Epidermal melanocyte (primary cell): ENCODE data around the gene FAM120AOS.

Source experiments
- DNase-seq: peaks from one replicate; pipeline ENCODE4 v3.0.0; 2011; ENCODE audit warnings: low spot score; ENCODE audit not compliant: insufficient read length

The FAM120AOS gene

GRCh38 chr9:93467462-93467861 lies 14.1 kb upstream of the FAM120AOS start:
- DNase-seq: no peak

DNA sequence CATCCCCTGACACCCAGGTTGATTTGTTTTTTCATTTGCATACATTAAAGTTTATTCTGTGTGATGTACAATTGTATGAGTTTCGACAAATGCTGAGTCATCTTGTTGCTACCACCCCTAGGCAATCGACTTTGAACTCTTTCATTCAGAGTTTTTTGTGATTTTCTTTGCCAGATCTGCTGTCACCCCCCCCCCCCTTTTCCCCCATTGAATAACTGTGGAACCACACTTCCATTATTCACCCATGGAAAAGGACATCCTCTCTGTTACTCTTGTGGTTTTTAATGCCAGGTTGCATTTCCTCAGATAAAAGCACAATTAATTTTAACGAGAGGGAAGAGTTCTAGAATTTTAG lies 13.7 kb upstream of the FAM120AOS start:
- no peak for DNase-seq

- DNase-seq: no peak
Measured at GRCh38 chr9:93466416-93467061, 13.2 kb upstream of the FAM120AOS start.

GRCh38 chr9:93465855-93466254 lies 12.5 kb upstream of the FAM120AOS start:
- no peak for DNase-seq

GRCh38 chr9:93464876-93465275 lies 11.5 kb upstream of the FAM120AOS start:
- DNase-seq: no peak

GRCh38 chr9:93464395-93464794 lies 11.0 kb upstream of the FAM120AOS start:
- no peak for DNase-seq

DNA sequence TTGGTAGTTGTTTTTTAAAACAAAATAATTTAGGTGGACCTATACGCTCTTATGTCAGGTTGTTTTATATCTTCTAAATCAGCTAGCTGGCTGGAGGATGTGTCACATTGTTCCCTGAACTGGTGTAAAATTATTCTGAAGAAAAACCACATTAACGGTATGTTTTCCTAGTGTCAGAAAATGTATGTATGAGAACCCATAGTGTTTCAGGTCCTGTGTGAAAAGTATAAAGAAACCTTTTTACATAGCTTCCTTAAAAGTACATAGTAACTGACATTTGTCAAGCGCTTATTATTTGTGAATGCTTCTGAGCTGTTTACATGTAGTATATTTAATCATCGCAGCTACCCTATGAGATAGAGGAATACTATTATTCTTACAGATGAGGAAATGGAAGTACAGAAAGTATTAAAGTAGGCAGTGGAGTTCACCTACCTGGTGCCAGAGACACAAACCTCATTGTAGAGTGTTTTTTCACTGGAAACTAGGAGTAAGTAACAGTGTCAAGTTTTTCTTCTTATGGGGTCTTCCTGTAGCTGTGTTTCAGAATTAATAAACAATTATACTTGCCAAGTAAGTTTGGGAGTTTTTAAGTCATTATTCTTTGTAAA lies 10.4 kb upstream of the FAM120AOS start:
- DNase-seq: no peak

- DNase-seq: no peak
Measured at GRCh38 chr9:93461821-93462220, 8.4 kb upstream of the FAM120AOS start.

GRCh38 chr9:93461414-93461743 lies 8.0 kb upstream of the FAM120AOS start:
- no peak for DNase-seq

- DNase-seq: no peak
Measured at GRCh38 chr9:93460689-93461413, 7.5 kb upstream of the FAM120AOS start.

DNA sequence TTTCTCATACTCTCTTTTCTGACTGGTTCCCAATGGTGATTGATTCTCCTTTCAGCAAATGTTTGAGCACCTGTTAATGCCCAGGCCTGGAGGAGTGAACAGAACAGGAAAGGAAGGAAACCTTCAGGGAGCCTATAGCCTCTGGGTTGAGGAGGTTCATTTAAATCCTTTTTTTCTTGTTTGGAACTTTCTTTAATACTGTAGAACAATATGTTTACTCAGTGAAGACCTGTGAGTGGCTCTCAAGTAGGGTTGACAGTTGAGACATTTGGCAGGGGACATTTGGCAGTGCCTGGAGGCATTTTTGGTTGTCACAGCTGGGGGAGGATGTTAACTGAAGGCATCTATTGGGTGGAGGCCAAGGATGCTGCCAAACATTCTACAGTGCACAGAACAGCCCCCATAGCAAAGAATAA lies 6.1 kb upstream of the FAM120AOS start:
- no peak for DNase-seq

- no peak for DNase-seq
Measured at GRCh38 chr9:93458712-93459111, 5.3 kb upstream of the FAM120AOS start.

DNA sequence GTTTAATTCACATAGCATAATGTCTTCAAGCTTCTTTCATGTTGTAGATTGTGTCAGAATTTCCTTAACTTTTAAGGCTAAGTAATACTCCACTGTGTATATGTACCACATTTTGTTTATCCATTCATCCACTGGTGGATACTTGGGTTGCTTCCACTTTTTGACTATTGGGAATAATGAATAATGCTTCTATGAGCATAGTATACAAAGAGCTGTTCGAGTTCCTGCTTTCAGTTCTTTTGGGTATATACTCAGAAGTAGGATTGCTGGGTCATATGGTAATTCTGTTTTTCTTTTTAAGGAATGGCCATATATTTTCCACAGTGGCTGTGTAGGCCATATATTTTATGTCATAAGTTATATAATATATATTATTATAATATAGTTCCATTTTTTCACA lies 3.6 kb upstream of the FAM120AOS start:
- DNase-seq: no peak

GRCh38 chr9:93456504-93456903 lies 3.1 kb upstream of the FAM120AOS start:
- DNase-seq: no peak

DNA sequence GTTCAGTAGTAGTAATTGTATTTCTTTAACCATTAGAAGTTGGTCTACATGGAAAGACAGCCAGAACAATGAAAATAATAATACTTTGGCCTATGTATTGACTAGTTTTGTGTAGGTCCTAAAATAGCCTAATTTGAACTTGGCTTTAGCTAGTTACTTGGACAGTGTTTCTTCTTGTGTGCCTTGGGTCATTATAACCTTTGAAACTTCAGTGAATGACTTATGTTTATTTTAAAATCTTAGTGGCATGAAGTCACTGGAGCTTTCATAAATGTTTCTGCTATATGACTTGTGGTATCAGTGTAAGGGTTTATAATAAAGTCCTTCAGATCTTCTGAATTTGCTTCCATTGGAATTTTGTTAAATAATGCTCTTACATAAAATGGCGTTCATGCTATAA lies 2.6 kb upstream of the FAM120AOS start:
- no peak for DNase-seq

DNA sequence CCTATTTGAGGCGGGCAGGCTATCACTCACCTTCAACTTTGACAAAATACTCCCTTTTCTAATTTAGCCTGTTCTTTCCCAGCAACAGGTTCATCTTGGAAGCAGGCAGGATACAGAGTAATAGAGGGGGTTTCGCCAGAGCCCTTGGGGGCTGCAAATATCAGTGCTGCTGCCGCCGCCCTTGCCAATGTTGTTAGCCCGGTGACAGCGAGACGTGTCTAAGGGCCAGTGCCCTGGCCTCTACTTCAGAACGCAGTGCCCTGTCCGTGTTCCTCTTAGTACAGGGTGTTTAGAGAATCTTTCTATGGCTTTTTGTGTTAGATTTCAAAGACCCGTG lies 703 bp downstream of the FAM120AOS start:
- DNase-seq: no peak

DNA sequence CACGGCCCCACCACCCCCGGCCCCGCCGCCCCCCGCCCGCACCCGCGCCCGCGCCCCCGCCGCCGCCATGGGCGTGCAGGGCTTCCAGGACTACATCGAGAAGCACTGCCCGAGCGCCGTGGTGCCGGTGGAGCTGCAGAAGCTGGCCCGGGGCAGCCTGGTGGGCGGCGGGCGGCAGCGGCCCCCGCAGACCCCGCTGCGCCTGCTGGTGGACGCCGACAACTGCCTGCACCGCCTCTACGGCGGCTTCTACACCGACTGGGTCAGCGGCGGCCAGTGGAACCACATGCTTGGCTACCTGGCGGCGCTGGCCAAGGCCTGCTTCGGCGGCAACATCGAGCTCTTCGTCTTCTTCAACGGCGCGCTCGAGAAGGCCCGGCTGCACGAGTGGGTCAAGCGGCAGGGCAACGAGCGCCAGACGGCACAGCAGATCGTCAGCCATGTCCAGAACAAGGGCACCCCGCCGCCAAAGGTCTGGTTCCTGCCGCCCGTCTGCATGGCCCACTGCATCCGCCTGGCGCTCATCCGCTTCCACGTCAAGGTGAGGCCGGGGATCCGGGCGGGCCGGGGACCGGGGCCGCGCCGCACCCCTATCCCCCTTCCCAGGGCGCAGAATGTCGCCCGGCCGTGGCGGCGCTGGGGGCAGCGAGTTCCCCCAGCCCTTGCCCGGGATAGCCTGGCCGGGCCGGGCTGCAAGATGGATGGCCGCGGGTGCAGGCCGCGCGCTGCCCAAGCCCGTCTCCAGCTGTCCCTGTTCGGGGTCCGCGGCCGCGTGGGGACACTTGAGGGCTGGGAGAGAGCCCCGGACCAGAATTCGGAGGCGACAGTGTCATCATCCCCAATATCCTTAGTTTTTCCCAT lies 1.3 kb downstream of the FAM120AOS start:
- no peak for DNase-seq

- DNase-seq: peak; percentile 57
Measured at GRCh38 chr9:93450945-93451815, 2.2 kb downstream of the FAM120AOS start, which contains the start of gene FAM120A. TSS of gene FAM120A (plus strand) at chr9:93451685. CDS start at chr9:93451916, 231 bp downstream.

- DNase-seq: no peak
Measured at GRCh38 chr9:93447655-93448054, 5.7 kb downstream of the FAM120AOS start.

GRCh38 chr9:93446073-93446472 lies 7.3 kb downstream of the FAM120AOS start:
- no peak for DNase-seq
